Stimulated activated CD4-positive, alpha-beta T cell treated with anti-CD3 and anti-CD28 coated beads, Interleukin-1b, Interleukin-23, amount 100 ng/mL, for 48 hours (primary cell): ENCODE results near the gene BRINP1.

Experiments used
- DNase-seq: peaks from one replicate; pipeline ENCODE4 v3.0.0-alpha.2; 2020

Gene BRINP1

DNA sequence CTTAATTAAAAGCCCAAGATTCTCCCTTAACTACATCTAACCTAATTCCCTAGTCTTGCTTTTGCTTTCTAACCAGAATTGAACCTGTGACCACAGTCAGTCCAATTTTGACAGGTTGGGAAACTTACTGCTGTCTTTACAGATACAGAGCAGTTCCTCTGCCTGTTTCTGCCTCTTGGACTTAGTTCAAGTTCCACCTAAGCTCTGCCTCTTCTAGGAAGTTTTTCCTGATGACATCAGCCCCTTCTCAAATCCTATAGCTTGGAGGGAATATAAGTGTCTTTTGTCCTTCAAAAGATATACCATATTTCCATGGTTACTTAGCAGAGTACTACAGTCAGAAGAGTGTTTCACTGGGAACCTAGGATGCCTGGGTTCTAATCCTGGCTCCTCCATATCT lies 31.7 kb downstream of the BRINP1 start:
- DNase-seq, result no peak

DNA sequence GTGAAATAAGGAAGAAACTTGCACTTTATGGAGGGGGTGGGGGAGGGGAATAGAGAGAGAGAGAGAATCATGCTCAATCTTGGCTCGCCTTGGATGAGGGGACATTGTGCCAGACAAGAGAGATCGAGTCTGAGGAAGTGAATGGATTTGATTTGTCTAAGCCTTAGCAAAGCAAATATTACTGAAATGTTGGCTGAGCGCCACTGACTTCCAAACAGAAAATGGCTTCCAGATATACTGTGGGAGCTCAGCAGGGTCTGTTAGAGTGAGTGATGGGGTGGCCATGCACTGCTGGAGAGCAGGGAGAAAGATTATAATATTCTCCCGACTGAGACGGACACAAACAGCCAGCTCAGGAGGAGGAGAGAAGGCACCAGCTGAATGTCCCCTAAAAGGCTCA lies 34.5 kb downstream of the BRINP1 start:
- no peak for DNase-seq

DNA sequence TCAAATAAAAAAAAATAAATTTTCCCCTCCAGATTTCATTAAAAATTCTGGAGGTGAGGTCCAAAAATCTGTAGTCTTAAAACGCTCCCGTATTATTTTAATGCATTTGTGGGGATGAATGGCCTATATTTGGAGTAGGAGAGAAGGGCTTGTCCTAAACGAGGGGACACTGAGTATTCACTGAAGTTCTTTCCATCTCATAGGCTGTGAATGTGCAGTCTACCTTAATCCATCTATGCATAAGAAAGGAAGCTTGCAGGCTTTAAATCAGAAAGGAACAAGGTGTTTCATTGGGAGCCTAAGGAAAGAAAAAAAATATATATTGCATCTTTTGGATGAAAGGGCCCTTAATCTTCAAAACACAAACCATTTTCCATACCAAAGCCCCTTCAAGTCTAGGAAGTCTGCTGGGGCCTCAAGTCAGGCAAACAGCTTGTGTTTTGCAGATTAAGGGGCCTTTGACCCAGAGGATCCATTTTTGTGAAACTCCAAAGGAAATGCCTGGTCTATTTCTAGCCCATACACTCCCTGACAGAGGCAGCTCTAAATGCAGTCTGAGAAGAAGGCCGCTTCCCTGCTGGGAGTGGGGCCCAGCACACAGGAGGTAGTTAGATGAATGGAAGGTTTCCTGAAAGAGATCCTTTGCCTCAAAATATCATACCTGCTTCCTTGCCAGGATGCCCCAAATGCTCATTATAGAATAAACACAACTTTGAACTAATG lies 35.6 kb downstream of the BRINP1 start:
- no peak for DNase-seq

DNA sequence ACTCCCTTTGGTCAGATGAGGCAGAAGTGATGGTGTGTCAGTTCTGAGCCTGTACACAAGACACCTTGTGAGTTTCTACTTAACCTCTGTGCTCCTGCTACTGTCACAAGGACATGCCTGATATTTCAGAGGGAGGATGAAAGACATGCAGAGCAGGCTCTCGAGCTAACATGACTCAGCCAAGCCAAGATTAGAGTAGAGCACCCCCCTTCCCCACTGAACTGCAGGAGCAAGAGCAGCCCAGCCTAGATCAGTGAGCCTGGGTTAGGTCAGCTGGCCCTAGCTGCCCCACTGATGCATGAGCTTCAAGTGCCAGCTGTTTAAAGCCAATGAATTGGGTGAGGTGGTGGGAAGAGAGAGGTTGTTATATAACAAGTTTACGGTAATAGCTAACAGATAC lies 36.7 kb downstream of the BRINP1 start:
- no peak for DNase-seq

DNA sequence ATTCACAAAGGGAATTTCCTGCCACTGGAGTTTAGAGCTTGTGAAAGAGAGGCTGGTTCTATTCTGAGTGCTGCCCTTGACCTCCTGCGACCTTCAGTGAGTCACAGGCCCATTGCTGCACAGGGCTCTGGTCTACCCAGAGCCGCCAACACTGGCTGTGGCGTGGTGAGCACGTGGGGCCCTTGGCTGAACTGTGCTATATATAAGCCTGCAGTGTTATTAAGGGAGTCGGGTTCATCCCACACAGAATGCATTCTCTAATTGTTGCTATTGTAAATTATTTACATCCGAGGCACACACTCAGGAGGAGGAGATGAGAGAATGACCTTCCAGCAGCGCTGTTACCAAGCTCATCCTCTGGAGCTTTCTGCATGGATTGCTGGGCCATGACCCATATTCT lies 47.1 kb downstream of the BRINP1 start:
- no peak for DNase-seq

DNA sequence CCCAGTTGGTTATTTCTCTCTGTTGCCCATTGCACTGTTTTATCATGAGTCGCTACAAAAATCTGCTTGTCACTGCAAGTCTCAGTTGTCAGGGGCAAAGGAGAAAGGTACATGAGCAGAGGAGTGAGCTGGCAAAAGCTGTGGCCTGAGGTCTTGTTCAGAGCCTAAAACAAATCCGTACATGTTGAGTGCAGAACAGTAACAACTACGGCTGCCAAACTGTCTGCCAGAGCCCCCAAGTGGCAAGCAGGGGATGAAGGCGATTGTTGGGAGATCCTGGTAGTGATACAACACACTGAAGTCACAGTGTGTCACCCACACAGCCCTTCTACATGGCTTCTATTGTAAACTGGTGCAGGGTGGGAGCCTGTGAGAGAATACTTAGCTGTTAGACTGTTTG lies 50.9 kb downstream of the BRINP1 start:
- no peak for DNase-seq

DNA sequence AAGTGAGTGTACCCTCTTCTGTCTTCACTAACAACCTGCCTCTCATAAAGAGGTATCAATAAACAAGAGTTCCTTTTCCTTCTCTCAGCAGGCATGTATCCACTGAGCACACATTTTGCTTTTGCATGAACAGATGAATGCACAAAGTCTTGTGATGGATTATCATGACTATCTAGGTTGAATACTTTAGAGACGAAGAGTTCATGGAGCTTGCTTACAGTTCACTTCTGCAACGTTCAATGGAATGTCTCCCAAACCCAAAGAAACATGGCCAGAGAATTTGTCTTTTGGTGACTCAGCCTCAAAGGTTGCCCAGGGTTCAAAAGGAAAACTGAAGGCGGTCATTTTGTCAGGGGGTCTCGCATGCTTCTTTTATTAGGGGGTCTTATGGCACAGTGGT lies 55.4 kb downstream of the BRINP1 start:
- no peak for DNase-seq

DNA sequence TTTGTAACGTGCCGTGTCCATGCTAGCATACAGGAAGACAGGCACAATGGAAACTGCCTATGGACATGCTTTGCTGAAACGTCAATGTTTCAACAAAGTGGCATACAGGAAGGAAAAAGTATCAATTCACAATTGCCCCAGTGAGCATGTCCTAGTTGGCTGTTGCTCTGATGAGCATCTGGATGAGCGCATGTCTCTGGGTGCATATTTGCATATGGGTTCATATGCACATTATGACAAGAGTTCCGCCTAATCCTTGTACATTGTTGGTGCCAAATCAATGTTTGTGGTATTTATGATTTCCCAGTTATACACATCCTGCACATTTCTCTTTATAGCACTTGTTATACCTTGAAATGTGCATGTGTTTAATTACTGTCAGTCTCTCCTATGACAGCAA lies 58.5 kb downstream of the BRINP1 start:
- DNase-seq, result no peak

DNA sequence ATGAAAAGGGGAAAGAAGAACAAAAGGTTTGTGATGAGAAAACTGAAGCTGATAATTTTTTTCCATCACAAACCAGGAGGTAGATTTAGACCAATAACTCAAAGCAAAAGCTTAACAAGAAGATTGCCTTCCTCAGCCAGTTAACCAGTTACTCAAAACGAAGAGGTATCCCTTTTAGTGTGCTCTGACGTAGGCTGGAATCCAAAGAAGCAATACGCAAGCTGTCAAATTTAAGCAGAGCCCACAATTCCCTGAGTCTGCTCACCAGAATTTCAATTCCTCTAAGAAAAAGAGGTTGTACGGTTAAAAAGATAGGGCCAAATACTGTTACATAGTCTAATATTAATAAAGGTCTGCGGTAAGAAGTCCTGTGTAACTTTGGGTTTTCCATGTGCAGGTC lies 61.8 kb downstream of the BRINP1 start:
- no peak for DNase-seq

DNA sequence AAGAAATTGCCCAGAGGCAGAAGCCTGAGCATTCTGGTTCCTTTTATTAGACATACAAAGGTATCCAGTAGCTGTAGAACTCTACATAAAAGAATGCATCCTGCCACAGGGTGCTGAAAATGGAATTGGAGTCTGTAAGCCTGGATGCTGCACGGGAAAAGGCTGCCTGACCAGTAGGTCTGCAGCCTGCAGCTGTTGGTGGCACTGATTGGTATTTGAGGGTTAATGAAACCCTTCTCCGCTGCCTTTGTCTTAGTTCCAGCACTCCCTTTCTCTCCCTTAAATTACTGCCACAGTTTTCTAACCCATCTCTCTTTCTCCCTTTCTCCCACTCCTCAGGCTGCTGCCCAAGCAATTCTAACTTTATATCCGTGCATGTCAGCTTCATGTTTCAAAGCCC lies 64.7 kb downstream of the BRINP1 start:
- no peak for DNase-seq

DNA sequence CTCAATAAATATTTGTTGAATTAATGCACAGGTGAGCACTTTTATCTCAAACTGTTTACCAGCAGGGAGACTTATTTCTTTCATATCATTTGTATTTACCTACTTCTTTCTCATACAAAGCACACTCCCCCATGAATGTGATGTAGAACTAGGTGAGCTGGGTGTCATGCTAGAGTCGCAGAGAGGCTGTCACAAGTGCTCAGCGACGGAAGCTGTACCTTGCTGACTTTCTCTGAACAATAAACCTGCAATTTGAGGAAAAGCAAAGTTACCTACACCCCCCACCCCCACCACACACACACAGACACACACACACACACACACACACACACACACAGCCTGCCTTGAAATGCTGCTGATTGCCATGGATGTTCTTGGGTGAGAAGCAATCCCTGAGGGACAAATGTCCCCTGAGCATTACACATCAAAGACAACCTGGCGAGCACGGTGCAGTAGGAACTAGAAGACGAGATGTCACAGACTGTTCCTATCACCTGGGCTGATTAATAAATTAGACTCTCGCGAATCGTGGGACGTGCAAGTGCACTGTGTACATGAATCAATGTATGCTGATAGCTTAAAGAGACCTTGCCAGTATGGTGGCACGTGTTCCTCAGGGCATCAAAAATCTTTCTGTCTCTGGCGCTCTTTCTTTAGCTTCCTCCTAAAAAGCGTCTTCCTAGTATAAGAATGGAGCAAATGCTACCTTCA lies 66.1 kb downstream of the BRINP1 start:
- no peak for DNase-seq

DNA sequence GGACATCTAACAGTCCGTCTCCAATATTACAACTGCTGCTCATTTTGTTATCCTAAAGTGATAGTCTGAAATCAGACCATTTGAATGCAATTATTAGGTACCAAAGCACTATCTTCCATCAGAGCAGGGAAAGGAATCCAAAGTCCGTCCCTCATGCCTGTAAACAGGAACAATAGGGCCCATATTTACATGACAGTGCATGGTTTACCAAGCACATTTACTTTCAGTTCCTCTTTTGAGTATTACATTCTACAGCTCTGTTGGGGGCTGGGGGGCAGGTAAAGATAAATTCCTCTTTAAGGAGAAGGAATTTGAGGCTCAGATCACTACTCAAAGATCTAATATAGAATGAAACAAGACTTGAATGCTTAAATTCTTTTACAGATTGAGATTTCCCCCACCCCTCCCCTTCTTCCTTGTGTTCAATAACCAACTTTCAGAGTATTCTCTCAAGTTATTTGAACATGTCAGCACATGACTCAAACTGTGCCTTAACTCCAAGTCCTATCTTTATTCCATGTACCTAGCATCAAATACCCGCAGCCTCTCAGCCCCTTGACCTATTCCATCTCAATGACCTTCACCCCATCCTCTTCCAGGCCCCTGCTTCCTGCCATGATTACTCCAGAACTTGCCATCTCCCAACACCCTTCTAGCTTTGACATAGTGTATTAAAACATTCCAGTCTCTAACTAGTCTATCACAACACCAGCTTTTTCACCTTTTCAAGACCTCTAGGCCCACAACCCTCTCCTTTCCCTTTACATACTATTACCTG lies 71.0 kb downstream of the BRINP1 start:
- no peak for DNase-seq

DNA sequence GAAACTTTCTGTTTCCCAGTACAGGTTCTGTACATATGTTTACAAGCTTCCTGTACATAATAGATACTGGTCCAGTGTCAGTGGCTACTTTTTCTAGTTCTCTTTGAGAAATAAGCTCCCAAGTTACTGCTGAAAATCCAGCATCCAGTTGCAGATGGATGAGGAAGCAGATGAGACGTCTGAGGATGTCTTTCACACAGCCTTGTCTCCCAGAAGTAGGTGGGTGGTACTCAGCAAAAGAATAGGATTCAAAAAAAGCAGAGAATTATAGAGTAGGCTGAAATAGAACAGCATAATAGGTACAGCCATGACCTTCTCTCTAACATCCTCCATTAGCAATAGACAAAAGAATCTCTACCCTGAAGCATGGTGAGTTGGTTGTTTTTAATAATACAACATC lies 77.7 kb downstream of the BRINP1 start:
- DNase-seq, result no peak

DNA sequence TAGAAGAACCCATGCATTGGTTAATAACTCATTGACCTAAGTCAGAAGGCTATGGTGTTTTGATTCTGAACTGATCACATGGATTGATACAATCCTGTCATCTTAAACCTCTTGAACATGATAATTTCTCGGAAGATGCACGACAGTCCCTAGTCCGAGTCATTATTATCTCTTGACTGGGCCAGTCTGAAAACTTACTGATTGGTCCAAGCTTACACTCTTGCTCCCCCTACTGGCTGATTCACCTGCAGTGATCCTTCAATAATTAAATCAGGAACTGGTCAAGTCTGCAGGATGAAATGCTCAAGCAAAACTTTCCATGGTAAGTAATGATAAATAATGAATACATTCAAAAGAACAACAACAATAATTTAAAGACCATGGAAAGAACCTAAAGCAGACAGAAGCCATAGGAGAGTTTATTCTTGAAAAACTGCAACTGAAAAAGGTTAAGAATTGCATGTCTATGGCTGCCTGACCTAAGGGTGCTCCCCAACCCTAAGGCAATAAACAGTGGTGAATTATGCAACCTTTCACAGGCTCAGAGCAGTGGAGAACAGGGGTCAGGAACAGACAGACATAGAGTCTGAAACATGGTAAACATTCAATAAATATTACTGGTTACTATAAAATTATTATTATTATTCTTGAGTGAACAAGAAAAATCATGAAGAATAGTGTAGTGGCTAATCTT lies 79.3 kb downstream of the BRINP1 start:
- no peak for DNase-seq

DNA sequence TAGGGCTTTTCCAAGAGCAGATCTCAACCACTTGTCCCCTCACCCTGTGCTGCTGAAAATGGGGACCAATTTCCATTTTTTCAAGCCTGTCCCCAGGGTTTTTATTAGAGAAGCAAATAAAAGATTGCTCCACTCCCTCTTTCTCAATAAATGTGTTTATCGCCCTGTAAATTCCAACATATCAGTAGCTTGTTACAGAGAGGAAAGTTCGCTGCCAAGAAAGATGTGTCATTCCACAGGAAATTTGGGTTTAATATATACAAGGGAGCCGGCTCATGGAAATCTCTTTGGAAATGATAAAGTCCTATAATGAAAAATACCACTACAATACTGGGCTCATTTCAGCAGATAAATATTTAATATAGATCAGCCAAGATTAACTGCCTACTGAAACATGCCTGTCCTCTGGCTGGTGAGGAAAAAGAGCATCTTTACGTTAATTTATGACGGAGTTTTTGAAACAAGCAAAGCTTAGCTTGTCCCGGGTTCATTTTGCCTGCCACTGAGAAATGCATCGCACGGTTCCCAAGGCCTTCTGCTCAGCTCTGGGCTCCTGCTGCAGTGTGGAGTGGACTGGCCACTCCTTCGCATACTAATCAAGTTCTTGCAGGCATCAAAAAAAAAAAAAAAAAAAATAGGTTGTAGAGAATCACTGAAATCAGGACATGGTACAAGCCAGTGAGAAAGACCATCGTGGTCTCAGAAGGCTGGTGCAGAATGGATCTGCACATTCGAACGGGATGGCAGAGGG lies 84.5 kb downstream of the BRINP1 start:
- DNase-seq, result no peak

DNA sequence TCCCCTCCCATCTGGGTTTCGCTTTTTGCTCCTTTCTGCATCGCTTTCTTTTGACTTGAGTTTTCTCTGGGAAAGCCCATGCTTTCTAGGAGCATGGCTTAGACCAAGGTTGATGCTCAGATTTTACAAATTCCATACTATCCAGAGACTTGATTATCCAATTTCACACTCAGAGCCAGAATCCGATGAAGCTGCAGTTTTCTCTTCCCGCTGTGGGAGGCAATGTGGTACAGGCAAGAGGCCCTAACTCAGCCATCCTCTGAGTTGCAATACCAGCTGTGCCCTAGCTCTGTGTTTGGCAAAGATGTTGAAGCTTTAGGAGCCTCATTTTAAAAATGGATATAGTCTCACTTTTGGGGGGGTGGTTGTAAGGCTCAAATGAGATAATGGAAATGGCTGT lies 85.1 kb downstream of the BRINP1 start:
- DNase-seq, result no peak

DNA sequence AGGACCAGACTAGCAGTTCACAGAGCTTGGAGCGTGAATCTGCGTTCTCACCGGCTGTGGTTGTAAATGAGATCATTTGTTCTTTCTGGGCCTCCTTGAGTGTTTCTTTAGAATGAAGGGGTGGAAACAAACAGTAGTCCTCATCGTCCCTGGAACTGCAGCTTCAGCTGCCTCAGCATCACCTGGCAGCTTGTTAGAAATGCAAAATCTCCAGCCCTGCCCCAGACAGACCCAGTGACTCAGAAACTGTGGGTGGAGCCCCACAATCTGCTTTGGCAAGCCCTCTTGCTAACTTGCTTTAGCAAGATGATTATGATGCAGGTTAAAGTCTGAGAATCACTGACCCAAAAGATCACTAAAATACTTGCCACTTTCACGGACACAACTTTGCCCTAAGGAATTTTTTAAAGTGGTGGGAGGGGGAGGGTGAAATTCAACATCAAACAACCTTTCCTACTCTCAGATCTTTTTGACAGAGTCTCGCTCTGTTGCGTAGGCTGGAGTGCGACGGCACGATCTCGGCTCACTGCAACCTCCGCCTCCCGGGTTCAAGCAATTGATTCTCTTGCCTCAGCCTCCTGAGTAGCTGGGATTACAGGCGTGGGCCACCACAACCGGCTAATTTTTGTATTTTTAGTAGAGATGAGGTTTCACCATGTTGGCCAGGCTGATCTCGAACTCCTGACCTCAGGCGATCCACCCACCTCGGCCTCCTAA lies 86.0 kb downstream of the BRINP1 start:
- DNase-seq, result no peak

DNA sequence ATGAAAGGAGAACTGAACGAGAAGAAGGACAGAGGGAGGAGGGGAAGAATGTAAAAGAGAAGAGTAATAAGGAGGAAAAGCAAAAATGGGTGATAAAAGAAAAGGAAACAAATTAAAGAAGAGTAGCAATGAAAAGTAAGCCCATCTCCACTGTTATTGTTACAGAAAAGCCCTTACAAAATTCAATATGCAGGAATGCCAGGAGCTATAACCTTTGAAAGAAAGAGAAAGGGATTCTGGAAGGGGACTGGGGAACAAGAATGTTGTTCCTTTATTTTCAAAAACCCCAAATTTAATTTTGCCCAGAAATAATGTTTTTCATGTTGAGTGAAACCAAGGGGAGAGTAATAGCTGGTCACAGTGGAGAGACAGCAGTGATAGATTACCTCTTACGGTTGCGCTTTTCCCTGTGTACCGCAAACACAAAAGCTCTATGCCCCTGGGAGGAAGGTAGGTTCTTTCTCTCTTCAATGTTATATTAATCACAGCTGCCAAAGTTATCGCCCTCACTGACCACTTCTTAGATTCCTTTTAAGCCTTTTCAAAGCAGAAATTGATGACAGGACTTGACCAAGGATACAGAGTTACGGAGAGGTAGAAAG lies 86.7 kb downstream of the BRINP1 start:
- no peak for DNase-seq

DNA sequence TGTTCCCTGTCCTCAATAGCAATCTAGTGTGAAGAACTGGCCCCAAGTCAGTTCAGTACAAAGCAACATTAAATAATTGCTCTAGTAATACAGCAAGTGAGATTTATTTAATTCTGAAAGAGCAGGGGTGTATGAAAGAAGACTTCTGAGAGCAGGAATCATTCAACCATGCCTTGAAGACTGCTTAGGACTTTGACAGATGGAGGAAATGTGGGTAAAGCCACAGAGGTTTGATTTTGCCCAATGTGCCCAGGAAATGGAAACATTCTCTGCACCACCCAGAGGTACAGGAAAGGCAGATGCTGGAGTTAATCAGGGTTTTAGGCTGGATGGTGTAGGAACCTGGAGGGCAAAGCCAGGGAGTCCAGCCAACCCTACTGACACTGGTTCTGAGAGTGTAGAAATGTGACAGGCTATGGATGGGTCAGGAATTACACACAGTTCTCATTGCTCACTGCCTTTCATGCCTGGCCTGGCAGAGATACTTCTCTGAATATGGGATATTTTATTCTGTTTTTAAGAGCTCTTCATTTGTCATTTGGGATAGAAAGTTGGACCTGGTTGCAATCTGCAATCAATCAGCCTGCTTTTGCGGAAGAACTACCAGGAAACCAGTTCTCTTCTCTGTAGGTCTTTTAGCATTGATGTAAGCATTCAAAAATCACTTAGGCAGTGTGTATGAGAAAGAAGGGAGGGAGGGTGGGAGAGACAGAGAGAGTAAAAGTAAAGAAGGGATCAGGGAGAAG lies 88.3 kb downstream of the BRINP1 start:
- DNase-seq, result no peak

DNA sequence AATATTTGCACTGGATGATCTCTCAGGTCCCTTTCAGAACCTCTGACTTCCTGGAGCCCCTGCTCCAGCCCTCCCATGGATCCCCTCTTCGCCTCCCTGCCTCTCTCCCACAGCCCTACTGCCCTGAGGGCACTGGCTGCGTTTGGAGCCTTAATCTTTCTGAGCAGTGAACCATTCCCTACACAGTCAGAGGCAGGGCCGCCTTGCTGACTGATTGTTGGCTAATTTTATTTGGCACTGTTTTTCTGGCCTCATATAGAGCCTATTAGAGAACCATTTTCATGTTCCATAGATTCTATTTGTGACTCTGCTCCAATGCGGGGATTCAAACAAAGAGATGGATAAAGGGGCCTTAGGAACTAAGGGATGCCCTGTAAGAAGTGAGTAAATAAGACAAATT lies 91.1 kb downstream of the BRINP1 start:
- no peak for DNase-seq
